ENCODE measurements around the gene HOXB8.

HOXB8 gene

DNA sequence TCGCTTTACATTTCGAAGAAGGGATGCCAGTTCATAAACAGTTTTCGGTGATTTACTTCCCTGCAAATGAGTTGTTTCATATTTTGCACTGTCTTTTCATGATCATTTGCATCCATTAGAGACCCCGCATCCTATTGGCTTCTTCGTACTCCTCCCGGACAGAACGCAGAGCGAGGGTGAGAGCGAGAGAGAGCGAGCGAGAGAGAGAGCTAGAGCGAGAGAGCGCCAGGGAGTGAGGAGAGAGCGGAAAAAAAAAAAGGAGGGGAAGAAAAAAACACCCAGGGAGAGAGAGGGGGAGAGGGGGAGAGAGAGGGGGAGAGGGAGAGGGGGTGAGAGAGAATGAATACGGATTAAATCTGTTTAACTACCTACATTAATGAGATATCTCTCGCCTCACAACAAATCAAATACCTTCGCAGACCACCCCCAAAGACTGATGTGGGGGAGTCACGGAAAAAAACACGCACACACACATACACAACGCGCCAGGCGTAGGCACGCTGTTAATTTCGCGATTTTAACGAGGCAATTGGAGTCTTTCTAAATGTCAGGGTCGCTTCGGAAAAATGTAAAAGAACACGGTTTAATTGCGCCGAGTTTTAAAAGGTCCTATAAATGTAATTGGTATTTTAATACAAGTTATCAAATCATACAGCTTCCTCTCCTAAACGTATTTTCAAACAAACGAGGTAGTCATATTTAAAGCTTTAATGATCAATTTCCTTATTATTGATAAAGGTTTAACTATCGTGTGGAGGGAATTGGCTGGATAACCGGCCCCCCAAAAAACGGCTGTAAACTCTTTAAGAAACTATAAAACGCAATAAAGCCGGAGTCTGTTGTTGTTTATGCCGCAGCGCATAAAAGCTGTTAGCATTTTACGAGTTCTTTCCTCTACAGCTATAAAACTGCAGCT lies at the start of gene HOXB8:
Gene HOXB8, minus strand, starts transcription at position 246 of the 916 bp plus-strand sequence. CDS start 588 bp downstream, outside the sequence.
- H3K4me1 Mint-ChIP-seq (ENCODE audit: low read depth): peaks cover 45% of the 10 kb centered on the region
- peak within 1 kb of the TSS; percentile 64 for H3K27ac Mint-ChIP-seq
- peaks cover 3% of the 10 kb centered on the region for H3K36me3 Mint-ChIP-seq (ENCODE audit: low read depth)
- H3K4me3 Mint-ChIP-seq: peak within 1 kb of the TSS; percentile 52
- H3K27me3 Mint-ChIP-seq (ENCODE audit: low read depth): peaks cover 89% of the 10 kb centered on the region
- no peaks in the 10 kb centered on the region for H3K9me3 Mint-ChIP-seq

DNA sequence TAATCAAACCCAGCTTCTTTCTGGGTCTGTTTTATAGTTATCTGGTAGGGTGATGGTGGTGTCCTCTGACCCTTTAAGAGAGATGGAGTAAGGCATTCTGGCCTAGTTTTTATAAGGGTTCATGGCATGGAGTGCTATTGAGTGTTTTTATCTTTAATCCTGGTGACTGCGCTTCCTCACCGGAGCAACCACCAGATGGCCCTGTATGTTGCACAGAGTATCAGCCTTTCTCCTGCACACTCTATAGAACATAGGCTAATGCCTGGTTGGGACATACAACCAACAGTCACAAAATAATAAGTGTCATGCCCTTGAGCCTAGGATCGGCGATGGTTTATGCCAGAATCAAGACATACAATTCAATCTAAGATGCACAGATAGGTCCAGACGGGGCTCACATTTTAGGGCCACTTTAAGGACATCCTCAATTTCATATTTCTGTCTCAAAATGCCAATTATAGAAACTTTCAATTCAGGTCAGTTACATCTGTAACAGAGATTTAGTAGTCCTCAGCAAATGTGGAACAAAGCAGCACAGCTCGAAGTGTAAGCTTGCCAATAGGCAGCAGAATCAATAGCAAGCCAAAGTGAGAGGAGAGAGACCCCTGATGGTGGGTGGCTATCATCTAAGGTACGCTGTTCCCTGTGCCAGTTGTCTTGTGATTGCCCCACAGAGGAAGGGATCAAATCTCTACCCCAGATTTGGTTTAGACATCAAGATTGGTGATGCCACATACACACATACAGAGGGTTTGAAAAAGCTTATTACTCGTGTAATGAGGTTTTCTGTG lies 48.2 kb upstream of the HOXB8 start:
- Mint-ChIP-seq H3K27me3 (ENCODE audit: low read depth) (peaks cover 36% of the 10 kb centered on the region), H3K36me3 (ENCODE audit: low read depth) (no peaks in the 10 kb centered on the region), H3K27ac (no peak overlapping the region), H3K4me1 (ENCODE audit: low read depth) (no peaks in the 10 kb centered on the region), H3K9me3 (no peaks in the 10 kb centered on the region), H3K4me3 (no peak overlapping the region)

GRCh38 chr17:48655913-48656312 lies 40.8 kb upstream of the HOXB8 start:
- peaks cover 54% of the 10 kb centered on the region for H3K27me3 Mint-ChIP-seq (ENCODE audit: low read depth)
- H3K27ac Mint-ChIP-seq: no peak overlapping the region
- no peak overlapping the region for H3K4me3 Mint-ChIP-seq
- H3K9me3 Mint-ChIP-seq: no peaks in the 10 kb centered on the region
- H3K4me1 Mint-ChIP-seq (ENCODE audit: low read depth): peaks cover 5% of the 10 kb centered on the region
- H3K36me3 Mint-ChIP-seq (ENCODE audit: low read depth): no peaks in the 10 kb centered on the region

DNA sequence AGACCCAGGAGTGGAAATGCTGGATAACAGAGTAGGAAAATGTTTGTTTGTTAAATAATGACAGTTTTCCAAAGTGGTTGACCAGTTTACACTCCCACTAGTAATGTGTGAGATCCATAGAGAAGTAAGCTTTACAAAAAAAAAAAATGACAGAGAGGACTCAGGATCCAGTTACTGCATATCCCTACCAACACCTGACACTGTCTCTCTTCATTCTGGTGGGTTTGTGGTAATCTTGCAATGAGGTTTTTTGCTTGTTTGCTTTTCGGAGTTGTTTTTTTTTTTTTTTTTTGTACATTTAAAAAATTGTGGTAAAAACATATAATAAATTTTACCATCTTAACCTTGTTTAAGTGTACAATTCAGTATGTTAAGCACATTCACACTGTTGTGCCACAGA lies 34.6 kb upstream of the HOXB8 start:
- H3K27me3 Mint-ChIP-seq (ENCODE audit: low read depth): peaks cover 76% of the 10 kb centered on the region
- H3K36me3 Mint-ChIP-seq (ENCODE audit: low read depth): peaks cover 2% of the 10 kb centered on the region
- no peak overlapping the region for H3K4me3 Mint-ChIP-seq
- H3K27ac Mint-ChIP-seq: no peak overlapping the region
- H3K9me3 Mint-ChIP-seq: no peaks in the 10 kb centered on the region
- peaks cover 17% of the 10 kb centered on the region for H3K4me1 Mint-ChIP-seq (ENCODE audit: low read depth)

- Mint-ChIP-seq H3K4me1 (ENCODE audit: low read depth) (peaks cover 17% of the 10 kb centered on the region), H3K27me3 (ENCODE audit: low read depth) (peaks cover 82% of the 10 kb centered on the region), H3K4me3 (peak overlapping the region; percentile 38), H3K9me3 (no peaks in the 10 kb centered on the region), H3K27ac (no peak overlapping the region), H3K36me3 (ENCODE audit: low read depth) (peaks cover 2% of the 10 kb centered on the region)
Measured at GRCh38 chr17:48647963-48648245, 32.8 kb upstream of the HOXB8 start.

DNA sequence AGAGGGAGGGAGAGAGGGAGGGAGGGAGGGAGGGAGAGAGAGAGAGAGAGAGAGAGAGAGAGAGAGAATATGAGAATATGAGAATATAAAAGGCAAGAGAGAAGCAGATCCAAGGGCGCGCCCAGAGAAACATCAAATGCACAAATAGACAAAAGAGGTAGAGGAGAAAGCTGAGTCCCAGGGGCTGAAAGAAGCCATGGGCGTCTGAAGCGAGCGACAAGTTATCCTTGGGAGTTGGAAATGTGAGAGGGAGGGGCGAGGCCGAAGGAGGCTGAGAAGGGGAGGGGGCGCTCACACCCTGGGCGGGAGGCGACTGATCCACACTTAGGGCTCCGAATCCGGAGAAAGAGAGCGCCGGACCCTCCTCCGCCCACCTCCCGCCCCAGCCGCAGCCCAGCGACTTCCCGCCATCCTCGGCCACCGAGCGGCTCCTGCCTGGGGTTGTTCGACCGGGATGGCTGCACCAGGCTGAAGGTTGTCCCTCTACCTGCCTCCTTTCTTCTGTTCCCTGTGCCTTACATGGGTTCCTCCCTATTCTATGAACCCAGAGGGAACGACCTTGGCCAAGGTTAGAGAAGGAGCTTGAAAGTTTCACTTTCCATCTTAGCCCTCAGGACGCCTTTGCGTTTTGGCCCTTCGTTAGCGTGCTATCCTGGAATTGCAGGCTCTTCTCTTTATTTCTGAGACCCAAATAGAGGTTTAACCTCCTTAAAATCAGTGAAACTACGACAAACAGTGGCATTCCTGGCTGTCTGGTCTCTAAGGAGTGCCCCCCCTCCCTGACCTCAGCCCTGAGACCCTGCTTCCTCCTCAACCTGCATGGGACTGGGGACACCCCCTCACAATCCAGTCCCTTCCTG lies 32.2 kb upstream of the HOXB8 start:
- peaks cover 2% of the 10 kb centered on the region for H3K36me3 Mint-ChIP-seq (ENCODE audit: low read depth)
- peaks cover 16% of the 10 kb centered on the region for H3K4me1 Mint-ChIP-seq (ENCODE audit: low read depth)
- peaks cover 85% of the 10 kb centered on the region for H3K27me3 Mint-ChIP-seq (ENCODE audit: low read depth)
- H3K27ac Mint-ChIP-seq: no peak overlapping the region
- H3K4me3 Mint-ChIP-seq: peak overlapping the region; percentile 86
- no peaks in the 10 kb centered on the region for H3K9me3 Mint-ChIP-seq

DNA sequence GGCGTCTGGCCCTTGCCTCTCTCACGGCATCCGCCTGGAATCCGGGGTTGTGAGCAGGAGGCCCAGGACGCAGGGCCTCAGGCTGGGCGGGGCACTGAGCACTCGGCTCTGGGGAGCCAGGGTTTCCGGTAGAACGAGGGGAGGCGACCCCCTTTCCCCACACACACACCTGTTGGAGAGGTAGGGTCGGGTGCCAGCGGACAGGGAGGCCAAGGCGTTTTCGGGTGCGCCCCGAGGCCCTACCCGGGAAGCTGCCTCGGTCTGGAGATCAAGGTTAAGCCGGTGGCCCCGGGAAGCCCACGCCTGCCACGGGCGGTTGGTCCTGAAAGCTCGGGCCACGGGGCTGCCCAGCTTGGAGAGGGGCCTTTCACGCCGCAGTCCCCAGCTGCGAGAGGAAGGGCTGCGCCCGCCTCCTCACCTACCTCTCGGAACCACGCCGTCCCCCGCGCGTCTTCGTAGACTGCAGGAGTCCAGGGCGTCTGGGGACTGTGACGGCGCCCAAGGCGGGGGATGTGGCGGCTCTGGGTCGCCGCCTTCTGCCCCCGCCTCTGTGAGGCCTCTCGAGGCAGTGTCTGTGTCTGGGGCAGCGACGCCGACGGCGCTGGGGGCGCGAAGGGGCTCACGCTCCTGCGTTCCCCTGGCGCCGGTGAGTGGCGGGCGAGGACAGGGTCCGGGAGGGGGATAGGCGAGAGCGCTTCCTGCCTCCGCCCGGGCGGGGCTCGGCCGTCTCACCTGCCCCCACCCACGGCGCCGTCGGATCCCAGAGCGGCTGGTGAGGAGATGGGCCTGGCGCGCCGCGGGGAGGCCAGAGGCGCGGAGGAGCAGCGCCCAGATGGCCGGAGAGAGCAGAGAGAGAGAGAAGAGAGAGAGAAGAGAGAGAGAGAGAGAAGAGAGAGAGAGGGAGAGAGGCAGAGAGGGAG lies 31.4 kb upstream of the HOXB8 start:
- Mint-ChIP-seq H3K9me3 (no peaks in the 10 kb centered on the region), H3K4me3 (peak overlapping the region; percentile 86), H3K4me1 (ENCODE audit: low read depth) (peaks cover 14% of the 10 kb centered on the region), H3K27ac (no peak overlapping the region), H3K27me3 (ENCODE audit: low read depth) (peaks cover 89% of the 10 kb centered on the region), H3K36me3 (ENCODE audit: low read depth) (peaks cover 2% of the 10 kb centered on the region)

- Mint-ChIP-seq H3K27ac (no peak overlapping the region), H3K4me1 (ENCODE audit: low read depth) (peaks cover 16% of the 10 kb centered on the region), H3K36me3 (ENCODE audit: low read depth) (peaks cover 2% of the 10 kb centered on the region), H3K27me3 (ENCODE audit: low read depth) (peaks cover 94% of the 10 kb centered on the region), H3K9me3 (no peaks in the 10 kb centered on the region), H3K4me3 (peak overlapping the region; percentile 6)
Measured at GRCh38 chr17:48645639-48646182, 30.6 kb upstream of the HOXB8 start.

GRCh38 chr17:48644910-48645557 lies 29.9 kb upstream of the HOXB8 start:
- Mint-ChIP-seq H3K4me3 (no peak overlapping the region), H3K36me3 (ENCODE audit: low read depth) (peaks cover 2% of the 10 kb centered on the region), H3K27ac (no peak overlapping the region), H3K27me3 (ENCODE audit: low read depth) (peaks cover 95% of the 10 kb centered on the region), H3K9me3 (no peaks in the 10 kb centered on the region), H3K4me1 (ENCODE audit: low read depth) (peaks cover 16% of the 10 kb centered on the region)

DNA sequence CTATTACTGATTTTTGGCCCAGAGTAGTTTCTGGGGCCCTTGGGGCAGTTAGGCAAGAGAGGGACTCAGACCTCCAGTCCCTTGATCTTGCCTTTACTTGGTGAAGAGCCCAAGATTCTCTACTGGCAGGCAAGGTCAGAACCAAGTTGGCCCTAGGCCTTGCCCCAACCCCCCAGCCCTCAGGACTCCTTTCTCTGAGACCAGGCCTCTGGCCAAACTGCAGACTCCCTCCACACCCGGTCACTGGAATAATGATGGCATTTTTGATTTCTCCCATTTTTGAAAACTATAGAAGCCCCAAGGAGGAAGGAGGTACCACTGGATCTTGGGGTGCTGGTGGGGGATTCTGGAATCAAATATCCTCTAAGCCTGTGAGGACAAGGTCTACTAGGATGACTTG lies 29.1 kb upstream of the HOXB8 start:
- Mint-ChIP-seq H3K27ac (no peak overlapping the region), H3K36me3 (ENCODE audit: low read depth) (peaks cover 2% of the 10 kb centered on the region), H3K4me1 (ENCODE audit: low read depth) (peaks cover 16% of the 10 kb centered on the region), H3K4me3 (no peak overlapping the region), H3K27me3 (ENCODE audit: low read depth) (peaks cover 95% of the 10 kb centered on the region), H3K9me3 (no peaks in the 10 kb centered on the region)

DNA sequence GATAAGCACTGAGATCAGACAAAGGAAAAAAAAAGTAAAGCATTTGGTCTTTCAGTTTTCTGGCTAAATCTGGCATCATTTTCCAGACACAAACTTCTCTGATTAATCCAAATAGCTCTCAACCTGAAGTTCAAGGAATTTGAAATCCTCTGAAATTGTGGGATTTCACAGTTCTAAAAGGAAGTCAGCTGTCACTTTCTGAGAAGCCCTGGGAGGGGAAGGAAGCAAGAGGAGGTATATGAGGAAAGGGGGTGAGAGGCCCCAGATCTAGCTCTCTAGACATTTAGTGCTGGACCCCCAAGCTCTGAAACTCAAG lies 28.6 kb upstream of the HOXB8 start:
- Mint-ChIP-seq H3K9me3 (no peaks in the 10 kb centered on the region), H3K27me3 (ENCODE audit: low read depth) (peaks cover 95% of the 10 kb centered on the region), H3K36me3 (ENCODE audit: low read depth) (peaks cover 2% of the 10 kb centered on the region), H3K4me3 (no peak overlapping the region), H3K4me1 (ENCODE audit: low read depth) (peaks cover 16% of the 10 kb centered on the region), H3K27ac (no peak overlapping the region)

GRCh38 chr17:48642843-48643696 lies 28.0 kb upstream of the HOXB8 start:
- Mint-ChIP-seq H3K27me3 (ENCODE audit: low read depth) (peaks cover 95% of the 10 kb centered on the region), H3K27ac (no peak overlapping the region), H3K9me3 (no peaks in the 10 kb centered on the region), H3K4me1 (ENCODE audit: low read depth) (peaks cover 13% of the 10 kb centered on the region), H3K4me3 (no peak overlapping the region), H3K36me3 (ENCODE audit: low read depth) (peaks cover 2% of the 10 kb centered on the region)

Data from T-helper 1 cell treated with Interleukin-12 subunit alpha and Interleukin-12 subunit beta and Interleukin-4 antibody, amounts not matched to agents 30 μg/mL and 1 μg/mL, for 36 hours (primary cell).